22Rv1 (cell line): Measurements from ENCODE around the gene AUTS2.

Source experiments
- H3K27ac ChIP-seq: fragments of 450-650 bp; 2 replicates; pipeline ENCODE4 v1.5.1; 2017
- ZFX ChIP-seq: fragments of 450-650 bp; IDR thresholded peaks from 2 replicates; pipeline ENCODE4 v1.6.1; 2017; ENCODE audit warnings: antibody characterized with exemption, borderline replicate concordance
- TF ChIP-seq, protein P1 (sequence below): fragments of 450-650 bp; IDR thresholded peaks from 2 replicates; pipeline ENCODE4 v1.5.1; 2017; ENCODE audit warnings: mild to moderate bottlenecking

The AUTS2 gene

DNA sequence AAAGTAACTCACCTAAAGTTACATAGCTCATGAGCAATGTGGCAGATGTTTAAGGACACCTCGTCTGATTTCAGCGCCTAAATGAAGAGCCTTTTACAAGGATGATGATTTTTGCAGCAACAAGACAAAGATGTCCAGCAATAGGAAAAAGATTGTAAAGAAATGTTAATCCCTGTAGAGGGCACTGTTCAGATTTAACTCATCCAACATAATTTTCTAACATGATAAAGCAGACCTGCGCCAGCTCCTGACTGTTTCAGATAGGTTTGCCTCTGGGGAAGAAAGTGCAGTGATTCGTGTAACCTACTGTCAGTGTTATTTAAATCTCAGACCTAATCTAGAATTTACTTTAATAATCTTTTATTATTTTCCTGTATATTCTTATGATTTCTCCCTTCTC lies 595.2 kb downstream of the AUTS2 start:
- TF ChIP-seq ZFX: no peak
- TF ChIP-seq, protein P1, sequence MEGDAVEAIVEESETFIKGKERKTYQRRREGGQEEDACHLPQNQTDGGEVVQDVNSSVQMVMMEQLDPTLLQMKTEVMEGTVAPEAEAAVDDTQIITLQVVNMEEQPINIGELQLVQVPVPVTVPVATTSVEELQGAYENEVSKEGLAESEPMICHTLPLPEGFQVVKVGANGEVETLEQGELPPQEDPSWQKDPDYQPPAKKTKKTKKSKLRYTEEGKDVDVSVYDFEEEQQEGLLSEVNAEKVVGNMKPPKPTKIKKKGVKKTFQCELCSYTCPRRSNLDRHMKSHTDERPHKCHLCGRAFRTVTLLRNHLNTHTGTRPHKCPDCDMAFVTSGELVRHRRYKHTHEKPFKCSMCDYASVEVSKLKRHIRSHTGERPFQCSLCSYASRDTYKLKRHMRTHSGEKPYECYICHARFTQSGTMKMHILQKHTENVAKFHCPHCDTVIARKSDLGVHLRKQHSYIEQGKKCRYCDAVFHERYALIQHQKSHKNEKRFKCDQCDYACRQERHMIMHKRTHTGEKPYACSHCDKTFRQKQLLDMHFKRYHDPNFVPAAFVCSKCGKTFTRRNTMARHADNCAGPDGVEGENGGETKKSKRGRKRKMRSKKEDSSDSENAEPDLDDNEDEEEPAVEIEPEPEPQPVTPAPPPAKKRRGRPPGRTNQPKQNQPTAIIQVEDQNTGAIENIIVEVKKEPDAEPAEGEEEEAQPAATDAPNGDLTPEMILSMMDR: peak; percentile 64
- no peak overlapping the region for H3K27ac ChIP-seq

DNA sequence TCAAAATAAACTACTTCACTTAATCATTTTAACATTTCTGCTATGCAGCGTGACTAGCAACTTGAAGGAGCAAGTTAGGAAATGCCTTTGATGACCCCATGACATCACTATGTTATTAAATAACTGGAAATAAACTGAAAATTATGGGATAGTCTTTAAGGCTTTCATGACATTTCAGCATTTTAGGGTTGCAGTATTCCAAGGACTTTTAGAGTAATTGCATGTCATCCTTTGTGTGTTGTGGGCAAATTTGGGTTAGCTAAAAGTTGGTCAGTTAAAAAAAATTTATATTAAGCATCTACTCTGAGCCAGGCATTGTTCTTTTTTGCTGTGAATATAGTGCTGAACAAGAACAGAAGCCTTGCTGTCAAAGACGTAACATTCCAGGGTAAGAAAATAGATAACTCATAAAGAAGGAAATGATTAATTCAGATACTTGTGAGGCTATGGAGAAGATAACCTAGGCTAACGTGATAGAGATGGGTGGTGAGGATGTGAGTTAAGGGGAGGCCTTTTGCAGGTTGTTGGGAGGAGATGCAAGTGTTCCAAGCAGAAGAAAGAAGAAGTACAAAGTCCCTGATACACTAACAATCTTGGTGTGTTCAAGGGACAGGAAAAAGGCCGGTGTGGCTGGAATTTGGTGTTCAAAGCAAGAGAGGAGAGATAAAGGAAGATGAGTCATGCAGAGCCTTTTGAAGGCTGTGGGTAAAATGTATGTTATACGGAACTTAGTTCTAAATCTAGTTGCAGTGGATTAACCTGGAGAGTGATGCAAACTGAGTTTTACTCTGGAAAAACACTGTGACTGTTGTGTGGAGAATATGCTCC lies 610.2 kb downstream of the AUTS2 start:
- H3K27ac ChIP-seq: no peak overlapping the region
- no peak for TF ChIP-seq ZFX
- TF ChIP-seq, protein P1: no peak

DNA sequence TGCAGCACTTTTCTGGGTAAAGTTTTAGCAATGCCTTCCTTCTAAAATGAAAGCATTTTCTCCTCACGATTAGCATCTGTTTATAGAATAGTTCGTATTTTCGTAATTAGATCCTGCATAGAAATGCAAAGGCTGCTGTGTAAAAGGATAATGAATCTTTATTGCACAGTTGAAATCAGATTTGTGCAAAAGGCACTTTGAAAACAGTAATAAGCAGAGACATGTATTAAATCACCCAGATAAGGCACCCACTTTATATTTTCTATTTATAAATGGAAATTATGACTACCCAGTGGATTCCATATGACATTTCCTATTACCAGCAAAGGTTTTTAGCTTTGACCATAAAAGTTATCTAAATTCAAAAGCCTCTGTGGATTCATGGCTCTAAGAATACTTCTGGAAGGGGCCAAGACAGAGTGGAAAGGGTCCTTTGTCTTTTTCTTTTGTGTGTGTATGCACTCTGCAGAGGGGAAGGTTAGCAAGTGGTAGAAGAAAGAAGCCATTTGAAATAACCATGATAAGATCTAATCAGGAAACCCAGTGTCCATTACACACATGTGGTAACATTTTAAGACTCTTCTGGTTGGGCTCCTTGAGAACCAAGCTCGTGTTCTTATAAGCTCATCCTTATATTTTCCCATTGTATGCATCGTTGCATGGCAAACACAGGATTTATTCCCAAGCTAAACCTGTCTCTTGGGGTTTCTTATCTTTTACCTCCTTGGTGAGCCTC lies 612.1 kb downstream of the AUTS2 start:
- H3K27ac ChIP-seq: no peak overlapping the region
- TF ChIP-seq, protein P1: no peak
- no peak for TF ChIP-seq ZFX

DNA sequence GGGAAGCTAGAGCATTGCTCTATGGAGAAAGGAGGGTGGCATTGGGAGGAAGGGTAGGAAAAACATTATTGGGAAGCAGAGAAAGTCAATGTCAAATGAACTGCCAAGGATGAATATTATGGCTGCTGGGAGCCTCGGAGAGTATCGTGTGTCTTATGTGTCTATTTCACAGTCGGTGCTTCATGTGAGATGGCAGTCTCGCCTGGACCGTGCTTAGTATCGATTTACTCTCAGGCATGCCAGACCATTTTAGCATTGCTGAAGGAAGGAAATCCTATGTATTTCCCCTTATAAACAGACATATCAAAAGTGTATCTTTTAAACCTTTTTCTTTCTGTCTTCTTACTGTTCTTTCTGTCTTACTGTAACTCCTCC lies 612.6 kb downstream of the AUTS2 start:
- H3K27ac ChIP-seq: no peak overlapping the region
- TF ChIP-seq ZFX: no peak
- TF ChIP-seq, protein P1: no peak

DNA sequence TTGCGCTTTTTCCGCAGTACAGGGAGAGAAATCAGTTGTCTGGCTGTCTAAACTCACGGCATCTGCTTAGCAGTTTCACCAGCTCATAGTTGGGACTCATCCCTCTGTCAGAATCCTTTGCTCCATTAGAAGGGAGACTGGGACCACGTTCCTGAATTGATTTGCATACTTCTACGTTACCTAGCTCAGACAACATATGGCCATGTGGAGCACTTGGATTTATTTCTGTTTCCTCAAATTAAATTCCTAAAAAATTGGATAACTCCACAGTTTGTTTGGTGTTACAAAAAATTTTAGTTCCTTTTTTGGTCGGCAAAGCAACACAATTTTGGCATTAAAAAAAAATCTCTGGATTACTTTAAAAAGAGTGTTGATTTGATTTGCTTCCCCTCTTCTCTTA lies 614.0 kb downstream of the AUTS2 start:
- H3K27ac ChIP-seq: no peak overlapping the region
- TF ChIP-seq ZFX: no peak
- TF ChIP-seq, protein P1: no peak

DNA sequence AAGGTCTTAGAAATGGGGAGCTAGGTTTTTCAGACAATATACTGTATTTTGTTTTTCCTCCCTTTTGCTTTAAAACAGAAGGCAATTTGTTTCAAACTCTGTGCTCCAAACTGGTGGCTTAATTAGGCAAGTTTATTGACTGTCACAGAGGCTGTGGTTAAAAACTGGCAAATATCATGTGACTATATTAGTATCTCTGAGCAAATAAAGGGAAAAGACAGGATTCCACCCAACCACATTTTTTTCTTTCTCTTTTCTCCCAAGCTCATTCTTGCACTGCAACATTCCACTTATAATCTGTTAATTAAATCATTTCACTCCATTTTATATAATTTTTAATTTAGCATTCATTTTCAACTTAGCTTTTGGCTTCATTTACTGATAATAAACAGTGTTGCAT lies 615.8 kb downstream of the AUTS2 start:
- TF ChIP-seq ZFX: no peak
- TF ChIP-seq, protein P1: no peak

DNA sequence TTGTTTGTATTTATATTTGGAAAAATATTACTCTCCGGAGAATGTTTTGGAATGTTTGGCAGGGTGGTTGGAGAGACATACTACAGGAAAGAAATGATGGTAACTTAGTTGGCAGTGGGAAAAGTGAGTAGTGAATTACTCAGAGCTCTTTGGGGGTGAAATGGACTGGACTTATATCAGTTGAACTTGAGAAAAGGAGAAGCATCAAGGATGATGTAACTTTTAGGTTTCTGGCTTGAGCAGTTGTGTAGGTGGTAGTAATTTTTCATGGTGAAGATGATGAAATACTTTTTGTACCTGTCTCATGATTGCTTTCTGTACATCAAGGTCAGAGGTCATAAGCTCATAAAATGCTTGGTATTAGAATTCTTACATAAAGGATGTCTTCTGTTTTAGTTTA lies 617.2 kb downstream of the AUTS2 start:
- no peak overlapping the region for H3K27ac ChIP-seq
- TF ChIP-seq ZFX: no peak

More for the DNA sequence above, 615.8 kb downstream of the AUTS2 start:
- no peak overlapping the region for H3K27ac ChIP-seq
